Hepatocyte (in vitro differentiated cells): Measurements from ENCODE around the gene NAA15. TPM values are rescaled to one million over a fixed set of nuclear protein-coding genes. Genes with fewer than 3 reads are reported as not detected.

ENCODE experiments used
- DNase-seq: peaks from one replicate; pipeline ENCODE4 v3.0.0-alpha.2; 2016; ENCODE audit warnings: low spot score
- H2AFZ ChIP-seq: fragments of 200-600 bp; sonication (generic); 2 replicates; pipeline ENCODE4 v1.6.0; 2016; ENCODE audit warnings: antibody characterized with exemption, mild to moderate bottlenecking
- H3K27ac ChIP-seq: fragments of 200-600 bp; sonication (generic); 2 replicates; pipeline ENCODE4 v1.5.1; 2016; ENCODE audit warnings: mild to moderate bottlenecking
- H3K27me3 ChIP-seq: fragments of 200-600 bp; sonication (generic); 2 replicates; pipeline ENCODE4 v1.6.1; 2016
- H3K36me3 ChIP-seq: fragments of 200-600 bp; sonication (generic); replicated peaks from 2 replicates; pipeline ENCODE4 v1.5.1; 2016; ENCODE audit warnings: low read depth; ENCODE audit not compliant: insufficient read depth
- H3K4me1 ChIP-seq: fragments of 200-600 bp; sonication (generic); 2 replicates; pipeline ENCODE4 v1.5.1; 2016; ENCODE audit warnings: mild to moderate bottlenecking, moderate library complexity; ENCODE audit not compliant: insufficient read depth
- H3K4me2 ChIP-seq: fragments of 200-600 bp; sonication (generic); 2 replicates; pipeline ENCODE4 v1.6.0; 2016
- H3K4me3 ChIP-seq: fragments of 200-600 bp; sonication (generic); 2 replicates; pipeline ENCODE4 v1.5.1; 2016; ENCODE audit warnings: mild to moderate bottlenecking
- H3K79me2 ChIP-seq: fragments of 200-600 bp; sonication (generic); 2 replicates; pipeline ENCODE4 v1.6.0; 2017; ENCODE audit warnings: mild to moderate bottlenecking
- H3K9me2 ChIP-seq: fragments of 200-600 bp; sonication (generic); replicated peaks from 2 replicates; pipeline ENCODE4 v1.6.0; 2017; ENCODE audit warnings: mild to moderate bottlenecking; ENCODE audit not compliant: insufficient read depth
- H3K9me3 ChIP-seq: fragments of 200-600 bp; sonication (generic); 2 replicates; pipeline ENCODE4 v1.5.1; 2016; ENCODE audit warnings: low read depth, mild to moderate bottlenecking
- H4K20me1 ChIP-seq: fragments of 200-600 bp; sonication (generic); 2 replicates; pipeline ENCODE4 v1.6.0; 2016; ENCODE audit warnings: mild to moderate bottlenecking; ENCODE audit not compliant: insufficient read depth, poor library complexity, severe bottlenecking
- EZH2 ChIP-seq: fragments of 200-600 bp; sonication (generic); IDR thresholded peaks from 2 replicates; pipeline ENCODE4 v1.6.1; 2016; ENCODE audit warnings: antibody characterized with exemption, mild to moderate bottlenecking, borderline replicate concordance
- EZH2phosphoT487 ChIP-seq: fragments of 200-600 bp; sonication (generic); IDR thresholded peaks from one replicate; pipeline ENCODE4 v1.6.1; 2018; ENCODE audit warnings: antibody characterized with exemption, mild to moderate bottlenecking, low read depth, moderate library complexity; ENCODE audit not compliant: unreplicated experiment, severe bottlenecking
- WGBS: methylation state at CpG from one replicate; pipeline ENCODE4 v1.1.6; 2016; ENCODE audit warnings: low lambda C conversion rate; ENCODE audit errors: missing lambda C conversion rate; 5-methylcytosine and 5-hydroxymethylcytosine counted together
- polyA plus RNA-seq: library from polyadenylated mRNA; unstranded; fragments of >200 nt; fragmentation: Nextera tagmentation; extraction: Ambion mirVana; gene quantifications from 2 replicates; pipeline ENCODE4 v1.2.1, GENCODE V29; 2016
- total RNA-seq: library from RNA; depleted of rRNA; stranded (reverse); fragments of >200 nt; gene quantifications from 2 replicates; pipeline ENCODE4 v1.2.3, GENCODE V29; 2014
- TF ChIP-seq, protein P1 (sequence below): fragments of 200-600 bp; sonication (generic); IDR thresholded peaks from 2 replicates; pipeline ENCODE4 v1.5.1; 2016; ENCODE audit warnings: antibody characterized with exemption, mild to moderate bottlenecking; ENCODE audit not compliant: poor library complexity

Gene NAA15
- total and polyA plus RNA-seq, 2 experiments from 2014 or later: 15.3 to 29.6 TPM

DNA sequence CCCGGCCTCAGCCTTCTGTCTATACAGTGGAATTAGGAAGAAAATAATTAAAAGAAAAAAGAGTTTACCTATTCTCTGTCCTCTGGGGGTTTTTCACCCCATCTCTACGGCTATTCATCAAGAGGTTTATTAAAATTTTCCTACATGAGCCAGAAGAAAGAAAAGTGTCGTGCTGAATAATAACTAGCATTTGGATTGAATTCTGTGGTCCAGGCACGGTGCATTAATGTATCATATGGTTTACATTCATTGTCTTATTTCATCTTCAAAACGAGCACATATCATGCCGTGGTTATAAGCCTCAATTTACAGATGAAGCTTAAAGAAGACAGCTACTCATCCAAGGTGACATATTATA lies 5.4 kb upstream of the NAA15 start:
- 37% methylated on average over 6 of the region's 6 CpGs for WGBS
- peak overlapping the region; percentile 84 for H3K4me2 ChIP-seq
- peaks cover 47% of the 10 kb centered on the region for H3K79me2 ChIP-seq
- no peaks in the 10 kb centered on the region for H3K27me3 ChIP-seq
- H3K9me2 ChIP-seq: no peaks in the 10 kb centered on the region
- no peak for DNase-seq
- no peak for TF ChIP-seq EZH2
- TF ChIP-seq, protein P1, sequence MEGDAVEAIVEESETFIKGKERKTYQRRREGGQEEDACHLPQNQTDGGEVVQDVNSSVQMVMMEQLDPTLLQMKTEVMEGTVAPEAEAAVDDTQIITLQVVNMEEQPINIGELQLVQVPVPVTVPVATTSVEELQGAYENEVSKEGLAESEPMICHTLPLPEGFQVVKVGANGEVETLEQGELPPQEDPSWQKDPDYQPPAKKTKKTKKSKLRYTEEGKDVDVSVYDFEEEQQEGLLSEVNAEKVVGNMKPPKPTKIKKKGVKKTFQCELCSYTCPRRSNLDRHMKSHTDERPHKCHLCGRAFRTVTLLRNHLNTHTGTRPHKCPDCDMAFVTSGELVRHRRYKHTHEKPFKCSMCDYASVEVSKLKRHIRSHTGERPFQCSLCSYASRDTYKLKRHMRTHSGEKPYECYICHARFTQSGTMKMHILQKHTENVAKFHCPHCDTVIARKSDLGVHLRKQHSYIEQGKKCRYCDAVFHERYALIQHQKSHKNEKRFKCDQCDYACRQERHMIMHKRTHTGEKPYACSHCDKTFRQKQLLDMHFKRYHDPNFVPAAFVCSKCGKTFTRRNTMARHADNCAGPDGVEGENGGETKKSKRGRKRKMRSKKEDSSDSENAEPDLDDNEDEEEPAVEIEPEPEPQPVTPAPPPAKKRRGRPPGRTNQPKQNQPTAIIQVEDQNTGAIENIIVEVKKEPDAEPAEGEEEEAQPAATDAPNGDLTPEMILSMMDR: no peak
- no peak for TF ChIP-seq EZH2phosphoT487
- H3K9me3 ChIP-seq: no peaks in the 10 kb centered on the region
- peak overlapping the region; percentile 7 for H2AFZ ChIP-seq
- no peak overlapping the region for H3K4me3 ChIP-seq
- no peaks in the 10 kb centered on the region for H3K36me3 ChIP-seq
- peaks cover 5% of the 10 kb centered on the region for H3K4me1 ChIP-seq
- no peaks in the 10 kb centered on the region for H4K20me1 ChIP-seq
- H3K27ac ChIP-seq: no peak overlapping the region

DNA sequence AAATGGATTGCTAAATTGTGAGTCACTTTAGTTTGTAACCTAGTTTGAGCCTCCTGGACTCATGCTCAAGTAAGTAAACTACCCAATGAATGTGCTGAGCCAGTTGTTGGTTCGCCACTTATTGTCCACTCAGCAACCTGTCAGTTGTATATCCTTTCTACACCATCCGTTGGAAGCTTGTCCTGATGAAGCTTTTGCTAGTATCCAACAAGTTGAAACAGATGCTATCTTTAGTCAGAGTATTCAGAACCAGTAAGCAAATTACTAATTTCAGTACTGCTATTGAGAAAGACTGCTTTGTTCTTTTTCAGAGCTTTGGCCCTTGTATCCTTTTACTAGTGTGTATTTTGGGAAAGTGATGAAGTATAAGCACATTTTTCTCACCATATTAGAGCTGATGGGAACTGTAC lies 4.3 kb upstream of the NAA15 start:
- Histone ChIP-seq H4K20me1 (no peaks in the 10 kb centered on the region), H2AFZ (no peak overlapping the region), H3K4me3 (no peak overlapping the region), H3K27ac (no peak overlapping the region), H3K4me2 (no peak overlapping the region), H3K36me3 (no peaks in the 10 kb centered on the region), H3K79me2 (peaks cover 50% of the 10 kb centered on the region), H3K4me1 (peaks cover 5% of the 10 kb centered on the region), H3K9me2 (no peaks in the 10 kb centered on the region), H3K27me3 (no peaks in the 10 kb centered on the region), H3K9me3 (no peaks in the 10 kb centered on the region)
- 80% methylated on average over 2 of the region's 2 CpGs for whole genome bisulfite sequencing
- no peak for TF ChIP-seq EZH2
- TF ChIP-seq, protein P1: no peak
- DNase-seq: no peak

GRCh38 chr4:139299536-139299935 lies 1.8 kb upstream of the NAA15 start:
- Histone ChIP-seq H3K27ac (peak overlapping the region; percentile 96), H3K4me3 (peak overlapping the region; percentile 63), H3K9me3 (no peaks in the 10 kb centered on the region), H3K36me3 (no peaks in the 10 kb centered on the region), H2AFZ (peak overlapping the region; percentile 11), H4K20me1 (peaks cover 9% of the 10 kb centered on the region), H3K4me1 (peaks cover 13% of the 10 kb centered on the region), H3K4me2 (peak overlapping the region; percentile 79), H3K9me2 (no peaks in the 10 kb centered on the region), H3K27me3 (no peaks in the 10 kb centered on the region), H3K79me2 (peaks cover 55% of the 10 kb centered on the region)
- DNase-seq: no peak
- no peak for TF ChIP-seq EZH2phosphoT487
- TF ChIP-seq, protein P1: no peak
- no peak for TF ChIP-seq EZH2
- WGBS: 70% methylated on average over 1 of the region's 1 CpG
